HepG2 (cell line): ENCODE measurements around the gene CCDC17. TPM values are rescaled to one million over a fixed set of nuclear protein-coding genes. Genes with fewer than 3 reads are reported as not detected.

Experiments
- CC2D1A ChIP-seq: sonication (generic); formaldehyde crosslinking; IDR thresholded peaks from 2 replicates; pipeline ENCODE4 v1.8.1; 2023; ENCODE audit warnings: mild to moderate bottlenecking, missing genetic modification reagents
- HBP1 ChIP-seq: IDR thresholded peaks from 2 replicates; pipeline ENCODE4 v1.6.1; 2016; ENCODE audit warnings: low read depth, control low read depth
- HDAC6 ChIP-seq: fragments of 200-600 bp; sonication (generic); IDR thresholded peaks from 2 replicates; pipeline ENCODE4 v1.7.0; 2017; ENCODE audit warnings: mild to moderate bottlenecking, antibody characterized with exemption, low read length, low read depth
- HMGXB3 ChIP-seq: sonication (generic); formaldehyde crosslinking; IDR thresholded peaks from 2 replicates; pipeline ENCODE4 v1.4.0; 2020; ENCODE audit warnings: missing genetic modification reagents, borderline replicate concordance
- MAFF ChIP-seq: IDR thresholded peaks from 2 replicates; pipeline ENCODE4 v1.6.1; 2011; ENCODE audit warnings: low read depth, low read length, improper control_type of control experiment
- NR2C2 ChIP-seq: sonication (generic); formaldehyde crosslinking; IDR thresholded peaks from 2 replicates; pipeline ENCODE4 v1.4.0; 2020; ENCODE audit warnings: missing genetic modification reagents, mild to moderate bottlenecking, moderate library complexity, borderline replicate concordance
- SALL1 ChIP-seq: sonication (generic); formaldehyde crosslinking; IDR thresholded peaks from 2 replicates; pipeline ENCODE4 v1.8.0; 2022; ENCODE audit warnings: mild to moderate bottlenecking, missing genetic modification reagents
- THAP11 ChIP-seq: IDR thresholded peaks from 2 replicates; pipeline ENCODE4 v1.6.1; 2016; ENCODE audit warnings: missing biosample characterization, missing genetic modification reagents
- ZBTB10 ChIP-seq: sonication (generic); formaldehyde crosslinking; IDR thresholded peaks from 2 replicates; pipeline ENCODE4 v1.4.0; 2020; ENCODE audit warnings: missing genetic modification reagents, borderline replicate concordance
- ZBTB42 ChIP-seq: sonication (generic); formaldehyde crosslinking; IDR thresholded peaks from 2 replicates; pipeline ENCODE4 v1.5.0; 2020; ENCODE audit warnings: mild to moderate bottlenecking, missing genetic modification reagents
- ZNF142 ChIP-seq: sonication (generic); formaldehyde crosslinking; IDR thresholded peaks from 2 replicates; pipeline ENCODE4 v1.4.0; 2020; ENCODE audit warnings: missing genetic modification reagents
- ZNF580 ChIP-seq: IDR thresholded peaks from 2 replicates; pipeline ENCODE4 v1.6.1; 2016; ENCODE audit warnings: low read depth, borderline replicate concordance
- ZSCAN21 ChIP-seq: sonication (generic); formaldehyde crosslinking; IDR thresholded peaks from 2 replicates; pipeline ENCODE4 v1.8.0; 2022; ENCODE audit warnings: mild to moderate bottlenecking, missing genetic modification reagents, moderate library complexity, borderline replicate concordance
- polyA plus RNA-seq, 8 experiments: library from polyadenylated mRNA; depleted of rRNA in 3 of 8; stranded (reverse) in 7 of 8; unstranded in 1 of 8; fragments of >200 nt; fragmentation: Illumina TruSeq in 4 of 8; extraction: Trizol in 4 of 8; gene quantifications; 2 replicates each; pipeline versions ENCODE4 v1.2.1 to v1.2.3, GENCODE V29; 2011 to 2016; ENCODE audit warnings: low read depth in 4 of 8, missing spikeins in 1 of 8, mixed read lengths in 1 of 8; ENCODE audit not compliant: insufficient read depth in 1 of 8
- total RNA-seq, 5 experiments: library from RNA; depleted of rRNA; stranded (reverse); fragments of >200 nt; fragmentation: Illumina TruSeq; extraction: Trizol; gene quantifications; 2 replicates each; pipeline ENCODE4 v1.2.3, GENCODE V29; 2016; ENCODE audit warnings: low read depth in 1 of 5

Gene CCDC17
- total and polyA plus RNA-seq, 2 of the 13 experiments (the other 11 are each of a cell fraction or from before 2014, with no cell fraction given) = 1.5 to 3.3 TPM

GRCh38 chr1:45583666-45584350, 40.0 kb downstream of the CCDC17 start, which contains the start of gene NASP (continued):
- TF ChIP-seq HDAC6 = 0 out of 2 replicates have a peak, but pooled peaks have one; percentile 41
- TF ChIP-seq CC2D1A (CRISPR knock-in tag) = no peak
- peak; percentile 25; the same call in 1 of the 2 replicates for TF ChIP-seq ZNF142 (CRISPR knock-in tag)
- no peak for TF ChIP-seq MAFF
- peak; percentile 88 for TF ChIP-seq ZBTB42
- TF ChIP-seq ZNF580 = 0 out of 2 replicates have a peak, but pooled peaks have one; percentile 11
- peak; percentile 38; the same call in 1 of the 2 replicates for TF ChIP-seq SALL1 (CRISPR knock-in tag)
- TF ChIP-seq THAP11 (CRISPR knock-in tag) = no peak; the same call in 1 of the 2 replicates
- TF ChIP-seq NR2C2 (CRISPR knock-in tag) = no peak
- TF ChIP-seq ZSCAN21 (CRISPR knock-in tag) = 0 out of 2 replicates have a peak, but pooled peaks have one; percentile 6
- TF ChIP-seq HBP1 (CRISPR knock-in tag) = no peak
- TF ChIP-seq ZBTB10 (CRISPR knock-in tag) = no peak
- peak; percentile 59; the same call in 1 of the 2 replicates for TF ChIP-seq HMGXB3 (CRISPR knock-in tag)
